CD14-positive monocyte (primary cell): ENCODE measurements around the gene FOXP4. TPM values are rescaled to one million over a fixed set of nuclear protein-coding genes. Genes with fewer than 3 reads are reported as not detected.

Experiments
- DNase-seq, 3 donors: peaks; one replicate each; pipeline ENCODE4 v3.0.0-alpha.2; 2011 to 2022
- H2AFZ ChIP-seq: 2 replicates; pipeline ENCODE4 v1.6.0; 2012; ENCODE audit warnings: mild to moderate bottlenecking, low read depth, low read length, inconsistent platforms; ENCODE audit not compliant: insufficient read depth, poor library complexity, severe bottlenecking
- H3K27ac ChIP-seq, 2 donors: 1 replicate in 1 of 2; 2 replicates in 1 of 2; pipeline ENCODE4 v1.5.1; 2012 to 2013; ENCODE audit warnings: low read length in 2 of 2, control low read depth in 1 of 2, inconsistent platforms in 1 of 2, low read depth in 1 of 2, mild to moderate bottlenecking in 1 of 2
- H3K27me3 ChIP-seq, 2 donors: one replicate each; pipeline versions ENCODE4 v1.6.0 to v1.6.1; 2011 to 2013; ENCODE audit warnings: low read length in 2 of 2; ENCODE audit not compliant: control insufficient read depth in 2 of 2, insufficient read depth in 2 of 2
- H3K36me3 ChIP-seq, 2 donors: replicated peaks in 1 of 2; 1 replicate in 1 of 2; 2 replicates in 1 of 2; pipeline versions ENCODE4 v1.5.1 to v1.6.1; 2012 to 2013; ENCODE audit warnings: low read length in 2 of 2, control low read depth in 1 of 2, inconsistent platforms in 1 of 2, mild to moderate bottlenecking in 1 of 2; ENCODE audit not compliant: insufficient read depth in 2 of 2, control insufficient read depth in 1 of 2
- H3K4me1 ChIP-seq, 2 donors: 1 replicate in 1 of 2; 2 replicates in 1 of 2; pipeline versions ENCODE4 v1.5.1 to v1.6.1; 2012 to 2013; ENCODE audit warnings: low read length in 2 of 2, control low read depth in 1 of 2, inconsistent platforms in 1 of 2, mild to moderate bottlenecking in 1 of 2, moderate library complexity in 1 of 2; ENCODE audit not compliant: insufficient read depth in 2 of 2, control insufficient read depth in 1 of 2
- H3K4me2 ChIP-seq: replicated peaks from 2 replicates; pipeline ENCODE3; 2012; ENCODE audit warnings: low read length, moderate library complexity, mild to moderate bottlenecking; ENCODE audit not compliant: poor library complexity, severe bottlenecking; ENCODE audit errors: extremely low read depth
- H3K4me3 ChIP-seq, 3 experiments: fragments of 200-600 bp in 1 of 3; sonication (generic) in 1 of 3; replicated peaks in 1 of 3; 1 replicate in 2 of 3; 2 replicates in 1 of 3; pipeline ENCODE4 v1.5.1; 2011 to 2013; ENCODE audit warnings: low read length in 3 of 3, mild to moderate bottlenecking in 3 of 3, control low read depth in 2 of 3, low read depth in 2 of 3, inconsistent platforms in 1 of 3, moderate library complexity in 1 of 3
- H3K79me2 ChIP-seq: 2 replicates; pipeline ENCODE4 v1.6.0; 2012; ENCODE audit warnings: mild to moderate bottlenecking, control low read depth, inconsistent platforms, low read length, moderate library complexity; ENCODE audit not compliant: insufficient read depth
- H3K9ac ChIP-seq: 2 replicates; pipeline ENCODE4 v1.6.0; 2017; ENCODE audit warnings: low read length, mild to moderate bottlenecking; ENCODE audit not compliant: insufficient read depth, poor library complexity, severe bottlenecking
- H3K9me3 ChIP-seq, 2 donors: replicated peaks in 1 of 2; 1 replicate in 1 of 2; 2 replicates in 1 of 2; pipeline versions ENCODE4 v1.5.1 to v1.6.1; 2012 to 2013; ENCODE audit warnings: low read length in 2 of 2, control low read depth in 1 of 2; ENCODE audit not compliant: control insufficient read depth in 1 of 2, insufficient read depth in 1 of 2
- H4K20me1 ChIP-seq: 2 replicates; pipeline ENCODE4 v1.6.0; 2012; ENCODE audit warnings: mild to moderate bottlenecking, low read length, control low read depth, moderate library complexity; ENCODE audit not compliant: insufficient read depth
- H3K27ac Mint-ChIP-seq, 7 donors: one replicate each; pipeline ENCODE4 v1.8.0; 2020; ENCODE audit warnings: mild to moderate bottlenecking in 7 of 7, mixed read lengths in 7 of 7, moderate library complexity in 6 of 7, inconsistent platforms in 2 of 7
- H3K27me3 Mint-ChIP-seq, 3 donors: one replicate each; pipeline ENCODE4 v1.8.0; 2021 to 2022; ENCODE audit warnings: low read depth in 3 of 3, mild to moderate bottlenecking in 3 of 3, mixed read lengths in 3 of 3, moderate library complexity in 3 of 3, inconsistent platforms in 1 of 3
- H3K36me3 Mint-ChIP-seq, 2 donors: one replicate each; pipeline ENCODE4 v1.8.0; 2020; ENCODE audit warnings: mixed read lengths in 2 of 2, inconsistent platforms in 1 of 2, mild to moderate bottlenecking in 1 of 2
- H3K4me1 Mint-ChIP-seq: one replicate; pipeline ENCODE4 v1.8.0; 2020; ENCODE audit warnings: mild to moderate bottlenecking, mixed read lengths
- H3K4me3 Mint-ChIP-seq, 2 donors: one replicate each; pipeline ENCODE4 v1.8.0; 2020; ENCODE audit warnings: mild to moderate bottlenecking in 2 of 2, mixed read lengths in 2 of 2, moderate library complexity in 1 of 2
- H3K9me3 Mint-ChIP-seq, 7 donors: one replicate each; pipeline ENCODE4 v1.8.0; 2020 to 2022; ENCODE audit warnings: mixed read lengths in 7 of 7, mild to moderate bottlenecking in 6 of 7, moderate library complexity in 6 of 7, inconsistent platforms in 2 of 7
- WGBS: methylation state at CpG from one replicate; pipeline ENCODE4 v1.1.5; 2013; ENCODE audit warnings: missing lambda C conversion rate; ENCODE audit not compliant: insufficient coverage; 5-methylcytosine and 5-hydroxymethylcytosine counted together
- intact Hi-C, 2 donors: fragments of 100-400 bp; cut with micrococcal nuclease; formaldehyde crosslinking; loops; one replicate each; pipeline versions ENCODE4 v1.15.0 to v1.15.1; 2023
- polyA plus RNA-seq, 3 donors: library from polyadenylated mRNA; depleted of rRNA in 1 of 3; unstranded in 2 of 3; stranded (reverse) in 1 of 3; fragments of 300-500 nt in 2 of 3; fragments of >200 nt in 1 of 3; fragmentation: Illumina TruSeq in 2 of 3; gene quantifications; 1 replicate in 2 of 3; 2 replicates in 1 of 3; pipeline ENCODE4 v1.2.3, GENCODE V29; 2012 to 2021
- TF ChIP-seq, protein P1 (sequence below): fragments of 200-600 bp; IDR thresholded peaks from one replicate; pipeline ENCODE4 v1.8.0; 2022; ENCODE audit warnings: antibody characterized with exemption, mild to moderate bottlenecking

FOXP4 gene
- polyA plus RNA-seq, 3 donors = 0.62 to 7.6 (median 0.65) TPM

DNA sequence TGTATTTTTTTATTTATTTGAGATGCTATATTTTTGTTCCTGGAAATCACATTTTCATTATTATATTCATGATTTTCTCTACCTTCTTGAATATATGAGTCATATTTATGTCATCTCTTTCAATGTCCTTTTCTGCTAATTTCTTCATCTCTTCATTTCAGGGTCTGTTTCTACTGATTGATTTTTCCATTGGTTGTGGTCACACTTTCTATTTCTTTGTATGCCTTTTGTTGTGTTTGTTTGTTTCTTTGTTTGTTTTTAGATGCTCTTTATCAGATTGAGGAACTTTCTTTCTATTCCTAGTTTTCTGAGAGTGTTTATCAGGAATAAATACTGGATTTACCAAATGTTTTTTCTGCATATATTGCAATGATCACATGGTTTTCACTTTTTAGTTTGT is 75.2 kb downstream of the FOXP4 start:
- Histone ChIP-seq H3K9me3 (no peaks in the 10 kb centered on the region), H3K36me3 (no peaks in the 10 kb centered on the region), H3K27me3 (no peaks in the 10 kb centered on the region), H2AFZ (no peak overlapping the region), H3K9ac (no peak overlapping the region), H3K4me3 (no peak overlapping the region), H3K4me2 (no peak overlapping the region), H3K27ac (no peak overlapping the region), H4K20me1 (no peaks in the 10 kb centered on the region), H3K79me2 (no peaks in the 10 kb centered on the region), H3K4me1 (peaks cover 6 to 10% of the 10 kb centered on the region in 2 donors)
- no peak overlapping the region for H3K27ac Mint-ChIP-seq
- intact Hi-C loops = no loop called here
- H3K36me3 Mint-ChIP-seq = peaks cover 0 to 3% of the 10 kb centered on the region in 2 donors
- TF ChIP-seq, protein P1, sequence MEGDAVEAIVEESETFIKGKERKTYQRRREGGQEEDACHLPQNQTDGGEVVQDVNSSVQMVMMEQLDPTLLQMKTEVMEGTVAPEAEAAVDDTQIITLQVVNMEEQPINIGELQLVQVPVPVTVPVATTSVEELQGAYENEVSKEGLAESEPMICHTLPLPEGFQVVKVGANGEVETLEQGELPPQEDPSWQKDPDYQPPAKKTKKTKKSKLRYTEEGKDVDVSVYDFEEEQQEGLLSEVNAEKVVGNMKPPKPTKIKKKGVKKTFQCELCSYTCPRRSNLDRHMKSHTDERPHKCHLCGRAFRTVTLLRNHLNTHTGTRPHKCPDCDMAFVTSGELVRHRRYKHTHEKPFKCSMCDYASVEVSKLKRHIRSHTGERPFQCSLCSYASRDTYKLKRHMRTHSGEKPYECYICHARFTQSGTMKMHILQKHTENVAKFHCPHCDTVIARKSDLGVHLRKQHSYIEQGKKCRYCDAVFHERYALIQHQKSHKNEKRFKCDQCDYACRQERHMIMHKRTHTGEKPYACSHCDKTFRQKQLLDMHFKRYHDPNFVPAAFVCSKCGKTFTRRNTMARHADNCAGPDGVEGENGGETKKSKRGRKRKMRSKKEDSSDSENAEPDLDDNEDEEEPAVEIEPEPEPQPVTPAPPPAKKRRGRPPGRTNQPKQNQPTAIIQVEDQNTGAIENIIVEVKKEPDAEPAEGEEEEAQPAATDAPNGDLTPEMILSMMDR = no peak
- H3K9me3 Mint-ChIP-seq = peaks cover 0 to 8% (median 3%) of the 10 kb centered on the region in 7 donors
- peaks cover 10% of the 10 kb centered on the region for H3K4me1 Mint-ChIP-seq
- no peak overlapping the region for H3K4me3 Mint-ChIP-seq
- peaks cover 4 to 7% (median 6%) of the 10 kb centered on the region in 3 donors for H3K27me3 Mint-ChIP-seq
- DNase-seq = no peak

DNA sequence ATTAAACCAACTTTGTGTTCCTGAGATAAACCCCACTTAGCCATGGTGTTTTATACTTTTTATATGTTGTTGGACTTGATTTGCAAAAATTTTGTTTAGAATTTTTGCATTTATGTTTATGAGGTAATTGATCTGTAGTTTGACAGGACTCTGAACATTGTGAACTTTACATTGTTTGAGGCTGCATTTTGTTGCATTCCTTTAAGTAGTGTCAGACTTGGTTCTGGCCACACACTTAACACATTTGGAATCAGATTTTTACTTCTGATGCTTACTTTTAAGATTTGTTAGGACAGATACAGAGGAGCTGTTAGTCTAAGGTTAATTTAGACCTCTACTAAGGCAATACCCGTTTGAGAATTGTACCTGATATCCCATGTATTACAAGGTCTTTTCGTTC is 75.6 kb downstream of the FOXP4 start:
- H3K36me3 Mint-ChIP-seq = peaks cover 0 to 3% of the 10 kb centered on the region in 2 donors
- intact Hi-C loops = no loop called here
- Histone ChIP-seq H2AFZ (no peak overlapping the region), H3K9me3 (no peaks in the 10 kb centered on the region), H3K27ac (no peak overlapping the region), H3K4me1 (peaks cover 6 to 10% of the 10 kb centered on the region in 2 donors), H3K4me3 (no peak overlapping the region), H3K79me2 (no peaks in the 10 kb centered on the region), H4K20me1 (no peaks in the 10 kb centered on the region), H3K4me2 (no peak overlapping the region), H3K9ac (no peak overlapping the region), H3K36me3 (no peaks in the 10 kb centered on the region), H3K27me3 (no peaks in the 10 kb centered on the region)
- peaks cover 0 to 8% (median 3%) of the 10 kb centered on the region in 7 donors for H3K9me3 Mint-ChIP-seq
- TF ChIP-seq, protein P1 = no peak
- H3K27ac Mint-ChIP-seq = no peak overlapping the region
- no peak for DNase-seq
- no peak overlapping the region for H3K4me3 Mint-ChIP-seq
- 65% methylated on average over 2 of the region's 2 CpGs for WGBS
- H3K4me1 Mint-ChIP-seq = peaks cover 10% of the 10 kb centered on the region
- peaks cover 4 to 7% (median 6%) of the 10 kb centered on the region in 3 donors for H3K27me3 Mint-ChIP-seq
